Transverse colon (tissue), 4 donors: Measurements from ENCODE around the gene FEV. TPM values are rescaled to one million over a fixed set of nuclear protein-coding genes. Genes with fewer than 3 reads are reported as not detected.

Experiments
- DNase-seq: peaks from one replicate; pipeline ENCODE4 v3.0.0-alpha.2; 2019
- H3K27ac ChIP-seq, 4 donors: fragments of 200-600 bp; sonication (generic); 2 replicates each; pipeline ENCODE4 v1.5.1; 2016 to 2018; ENCODE audit warnings: inconsistent platforms in 4 of 4
- H3K27me3 ChIP-seq: fragments of 200-600 bp; sonication (generic); 2 replicates; pipeline ENCODE4 v1.5.1; 2017; ENCODE audit warnings: inconsistent platforms
- H3K36me3 ChIP-seq, 4 donors: fragments of 200-600 bp; sonication (generic); 2 replicates each; pipeline ENCODE4 v1.5.1; 2017 to 2019; ENCODE audit warnings: inconsistent platforms in 4 of 4
- H3K4me1 ChIP-seq, 4 donors: fragments of 200-600 bp; sonication (generic); 2 replicates each; pipeline ENCODE4 v1.5.1; 2017 to 2020; ENCODE audit warnings: inconsistent platforms in 4 of 4
- H3K4me3 ChIP-seq, 4 donors: fragments of 200-600 bp; sonication (generic); 1 replicate in 1 of 4; 2 replicates in 3 of 4; pipeline versions ENCODE4 v1.5.1 to v1.6.1; 2017 to 2019; ENCODE audit warnings: inconsistent platforms in 4 of 4
- H3K9me3 ChIP-seq, 2 donors: fragments of 200-600 bp; sonication (generic); 2 replicates each; pipeline ENCODE4 v1.5.1; 2017 to 2019; ENCODE audit warnings: inconsistent platforms in 2 of 2
- CTCF ChIP-seq, 5 experiments: fragments of 200-600 bp in 3 of 5; fragments of 450-650 bp in 2 of 5; sonication (generic) in 3 of 5; IDR thresholded peaks; 1 replicate in 2 of 5; 2 replicates in 3 of 5; pipeline ENCODE4 v1.5.1; 2016 to 2017; ENCODE audit warnings: antibody characterized with exemption in 5 of 5, inconsistent platforms in 3 of 5, mild to moderate bottlenecking in 2 of 5, moderate library complexity in 1 of 5
- EP300 ChIP-seq: sonication (generic); formaldehyde crosslinking; IDR thresholded peaks from one replicate; pipeline ENCODE4 v1.6.1; 2017; ENCODE audit warnings: antibody characterized with exemption, low read depth
- POLR2A ChIP-seq: fragments of 450-650 bp; IDR thresholded peaks from one replicate; pipeline ENCODE4 v1.6.1; 2016; ENCODE audit warnings: antibody characterized with exemption, mild to moderate bottlenecking, moderate library complexity
- POLR2AphosphoS5 ChIP-seq, 3 donors: sonication (generic); formaldehyde crosslinking; IDR thresholded peaks; one replicate each; pipeline ENCODE4 v1.6.1; 2016; ENCODE audit warnings: antibody characterized with exemption in 3 of 3
- WGBS, 2 donors: methylation state at CpG; one replicate each; pipeline ENCODE4 v1.1.5; 2018; ENCODE audit warnings: low coverage in 1 of 2; 5-methylcytosine and 5-hydroxymethylcytosine counted together
- in situ Hi-C, 4 donors: fragments of 200-750 bp; cut with MboI; loops; one replicate each; pipeline versions ENCODE4 v1.15.0 to v1.15.1; 2017; ENCODE audit warnings: low sequenced_read_pairs in 3 of 4, low pct_ligation_motif_present in 1 of 4, low pct_unique_long_range_greater_than_20kb in 1 of 4
- intact Hi-C: fragments of 100-400 bp; cut with DNase I; formaldehyde crosslinking; loops from one replicate; pipeline ENCODE4 v1.15.1; 2023; ENCODE audit warnings: low total_unique reads
- total RNA-seq, 4 donors: library from RNA; depleted of rRNA; stranded (reverse); fragments of >200 nt; gene quantifications; one replicate each; pipeline ENCODE4 v1.1.0, GENCODE V29; 2016

FEV gene
- total RNA-seq, 4 donors from 2014 or later: 1.9 to 8.2 TPM; not detected in 2

- Histone ChIP-seq H3K36me3 (no peaks in the 10 kb centered on the region), H3K4me3 (no peak overlapping the region), H3K27ac (no peak overlapping the region), H3K27me3 (peaks cover 75% of the 10 kb centered on the region), H3K4me1 (peaks cover 14 to 29% (median 23%) of the 10 kb centered on the region in 4 donors), H3K9me3 (no peaks in the 10 kb centered on the region)
- in situ Hi-C loops (no loop called here), intact Hi-C loops (no loop called here)
- DNase-seq: no peak
- whole genome bisulfite sequencing, 2 donors: 53 to 75% methylated on average over 3 of the region's 3 CpGs
- TF ChIP-seq POLR2A (no peak), EP300 (no peak), POLR2AphosphoS5 (IDR thresholded peaks at IDR 0.05) (no peak), CTCF (IDR thresholded peaks at IDR 0.05) (no peak)
Measured at GRCh38 chr2:219003979-219004378, 19.0 kb upstream of the FEV start.

- TF ChIP-seq POLR2AphosphoS5 (IDR thresholded peaks at IDR 0.05) (no peak), CTCF (IDR thresholded peaks at IDR 0.05) (peak in 3 of 5 experiments; percentile 35 to 57 (median 52))
- WGBS, 2 donors: 4 to 11% methylated on average over 4 to 19 of the region's 20 CpGs
- Histone ChIP-seq H3K9me3 (no peaks in the 10 kb centered on the region), H3K4me1 (peaks cover 14 to 29% (median 26%) of the 10 kb centered on the region in 4 donors), H3K4me3 (peak overlapping the region in 2 of 4 donors; percentile 47 to 56), H3K36me3 (no peaks in the 10 kb centered on the region), H3K27ac (peak overlapping the region in 2 of 4 donors; percentile 70 to 90), H3K27me3 (peaks cover 76% of the 10 kb centered on the region)
- intact Hi-C loops: no loop called here
- in situ Hi-C loops: no loop called here
- DNase-seq: no peak
Measured at GRCh38 chr2:219003267-219003634, 18.3 kb upstream of the FEV start.

DNA sequence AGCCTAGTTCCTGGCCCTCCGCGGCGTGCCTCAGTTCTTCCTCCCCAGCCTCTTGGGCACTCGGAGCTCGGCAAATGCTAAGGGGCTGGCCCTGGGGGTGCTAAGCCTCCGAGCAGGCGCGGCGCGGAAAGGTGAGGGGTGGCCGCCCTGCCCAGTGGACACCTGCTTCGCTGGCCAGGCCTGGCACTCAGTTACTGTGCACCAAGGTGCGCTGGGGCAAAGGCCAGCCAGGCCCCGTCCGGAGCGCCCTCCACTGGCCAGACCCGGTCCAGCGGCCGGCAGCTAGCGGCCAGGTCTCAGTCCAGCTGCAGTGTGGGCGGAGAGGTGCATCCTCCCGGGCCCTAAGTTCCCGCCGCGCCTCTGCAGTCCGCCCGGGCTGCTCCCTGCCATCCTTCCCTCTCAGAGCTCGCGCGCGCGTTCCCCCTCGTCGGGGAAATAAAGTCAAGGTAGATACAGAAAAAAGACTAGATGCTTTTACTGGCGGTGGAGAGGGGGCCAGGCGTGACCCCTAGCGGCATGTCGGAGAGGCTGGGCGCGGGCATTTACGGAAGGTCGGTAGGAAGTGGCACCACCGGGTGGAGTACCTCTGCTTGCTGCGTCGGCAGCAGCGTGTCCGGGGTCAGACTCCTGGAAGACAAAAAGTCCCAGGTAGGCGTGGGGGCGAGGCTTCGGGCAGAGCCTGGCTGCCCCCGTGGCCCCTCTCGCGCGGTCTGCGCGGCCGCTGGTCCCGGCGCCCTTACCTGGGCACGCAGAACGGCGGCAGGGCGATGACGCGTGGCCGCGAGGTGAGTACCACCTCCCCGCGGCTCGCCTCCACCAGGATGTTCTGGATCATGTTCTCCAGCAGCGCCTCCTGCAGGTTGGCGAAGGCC is 17.6 kb upstream of the FEV start:
- Histone ChIP-seq H3K4me1 (peaks cover 14 to 29% (median 26%) of the 10 kb centered on the region in 4 donors), H3K9me3 (no peaks in the 10 kb centered on the region), H3K4me3 (peak overlapping the region in 3 of 4 donors; percentile 2 to 56 (median 47)), H3K36me3 (no peaks in the 10 kb centered on the region), H3K27me3 (peaks cover 76% of the 10 kb centered on the region), H3K27ac (peak overlapping the region; percentile 70 to 90 (median 84))
- intact Hi-C loops: no loop called here
- in situ Hi-C loops: no loop called here
- no peak for TF ChIP-seq EP300
- peak; percentile 15 for TF ChIP-seq POLR2A
- TF ChIP-seq CTCF (IDR thresholded peaks at IDR 0.05): peak; percentile 21 to 76 (median 50)
- peak; percentile 46 to 60 (median 53) for TF ChIP-seq POLR2AphosphoS5 (IDR thresholded peaks at IDR 0.05)
- 3% methylated on average over 52 of the region's 72 CpGs; no CpG with 5 or more reads in 1 of the 2 donors for WGBS, 2 donors
- peak; percentile 87 for DNase-seq

- Histone ChIP-seq H3K36me3 (no peaks in the 10 kb centered on the region), H3K27ac (peak overlapping the region; percentile 70 to 90 (median 84)), H3K9me3 (no peaks in the 10 kb centered on the region), H3K4me1 (peaks cover 14 to 29% (median 26%) of the 10 kb centered on the region in 4 donors), H3K4me3 (peak overlapping the region in 3 of 4 donors; percentile 39 to 56 (median 47)), H3K27me3 (peaks cover 84% of the 10 kb centered on the region)
- intact Hi-C loops (no loop called here), in situ Hi-C loops (no loop called here)
- DNase-seq: peak; percentile 91
- WGBS, 2 donors: 6% methylated on average over 69 of the region's 70 CpGs; no CpG with 5 or more reads in 1 of the 2 donors
- peak; percentile 87 to 97 (median 95) for TF ChIP-seq POLR2AphosphoS5 (IDR thresholded peaks at IDR 0.05)
- TF ChIP-seq CTCF (IDR thresholded peaks at IDR 0.05): no peak
- peak; percentile 40 for TF ChIP-seq EP300
- TF ChIP-seq POLR2A: peak; percentile 98
Measured at GRCh38 chr2:219001577-219002394, 16.8 kb upstream of the FEV start.
